ENCODE measurements around the gene KIAA2012.

KIAA2012 gene

DNA sequence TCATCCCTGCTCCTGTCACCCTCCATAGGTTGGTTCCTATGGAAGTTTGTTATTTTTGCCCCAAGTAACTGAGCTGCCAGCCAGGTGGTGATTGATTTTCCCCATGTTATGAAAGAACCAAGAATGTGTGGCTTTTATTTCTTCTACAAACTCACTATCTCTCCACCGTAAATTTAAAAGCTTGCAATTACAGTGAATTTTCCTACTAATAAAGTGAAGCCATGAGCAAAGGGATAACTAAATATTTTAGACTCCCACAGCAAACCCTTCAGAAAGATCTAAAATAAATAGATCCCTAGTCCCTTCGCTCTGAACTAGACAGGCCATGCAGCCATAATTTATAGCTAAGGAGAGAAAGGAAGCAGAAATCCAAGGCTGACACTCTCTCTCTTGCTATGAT lies 6.2 kb upstream of the KIAA2012 start:
- Histone ChIP-seq H3K27ac (ENCODE audit: extremely low read depth, low read depth, low read length) (no peak overlapping the region), H3K9me3 (ENCODE audit: control insufficient read depth, insufficient read depth, low read depth, low read length) (no peaks in the 10 kb centered on the region), H3K4me3 (ENCODE audit: low read depth, low read length) (no peak overlapping the region), H3K4me1 (ENCODE audit: control insufficient read depth, insufficient read depth, low read length) (no peaks in the 10 kb centered on the region), H3K36me3 (ENCODE audit: control insufficient read depth in 2 of 2, insufficient read depth in 1 of 2, low read length in 2 of 2) (no peaks in the 10 kb centered on the region)
- POLR2A ChIA-PET = interaction anchor here (0.6 kb wide), 1 partner anchor 175 kb away, joined by 3 read pairs; no protein-coding TSS in a partner anchor
- TF ChIP-seq ZNF266 (tag by site-specific recombination; IDR thresholded peaks at IDR 0.05; ENCODE audit: low read depth) (no peak), ZNF398 (tag by site-specific recombination; IDR thresholded peaks at IDR 0.05) (no peak)
- TF ChIP-seq, protein P1, sequence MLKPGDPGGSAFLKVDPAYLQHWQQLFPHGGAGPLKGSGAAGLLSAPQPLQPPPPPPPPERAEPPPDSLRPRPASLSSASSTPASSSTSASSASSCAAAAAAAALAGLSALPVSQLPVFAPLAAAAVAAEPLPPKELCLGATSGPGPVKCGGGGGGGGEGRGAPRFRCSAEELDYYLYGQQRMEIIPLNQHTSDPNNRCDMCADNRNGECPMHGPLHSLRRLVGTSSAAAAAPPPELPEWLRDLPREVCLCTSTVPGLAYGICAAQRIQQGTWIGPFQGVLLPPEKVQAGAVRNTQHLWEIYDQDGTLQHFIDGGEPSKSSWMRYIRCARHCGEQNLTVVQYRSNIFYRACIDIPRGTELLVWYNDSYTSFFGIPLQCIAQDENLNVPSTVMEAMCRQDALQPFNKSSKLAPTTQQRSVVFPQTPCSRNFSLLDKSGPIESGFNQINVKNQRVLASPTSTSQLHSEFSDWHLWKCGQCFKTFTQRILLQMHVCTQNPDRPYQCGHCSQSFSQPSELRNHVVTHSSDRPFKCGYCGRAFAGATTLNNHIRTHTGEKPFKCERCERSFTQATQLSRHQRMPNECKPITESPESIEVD (tag by site-specific recombination; IDR thresholded peaks at IDR 0.05) = peak; percentile 24; the same call in 1 of the 2 replicates
- CTCF ChIA-PET = no interaction called here

DNA sequence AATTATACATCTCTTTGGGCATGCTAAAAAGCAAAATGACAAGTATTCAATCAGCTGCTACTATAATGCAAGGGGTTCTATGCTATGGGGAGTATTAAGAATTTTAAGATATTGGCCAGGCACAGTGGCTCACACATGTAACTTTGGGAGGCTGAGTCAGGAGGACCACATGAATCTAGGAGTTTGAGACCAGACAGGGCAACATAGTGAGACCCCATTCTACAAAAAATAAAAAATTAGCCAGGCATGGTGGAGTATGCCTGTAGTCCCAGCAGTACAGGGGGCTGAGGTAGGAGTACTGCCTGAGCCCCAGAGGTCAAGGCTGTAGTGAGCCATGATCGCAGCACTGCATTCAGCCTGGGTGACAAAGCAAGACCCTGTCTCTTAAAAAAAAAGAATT lies 5.5 kb upstream of the KIAA2012 start:
- Histone ChIP-seq H3K27ac (ENCODE audit: extremely low read depth, low read depth, low read length) (no peak overlapping the region), H3K36me3 (ENCODE audit: control insufficient read depth in 2 of 2, insufficient read depth in 1 of 2, low read length in 2 of 2) (no peaks in the 10 kb centered on the region), H3K4me3 (ENCODE audit: low read depth, low read length) (no peak overlapping the region), H3K4me1 (ENCODE audit: control insufficient read depth, insufficient read depth, low read length) (no peaks in the 10 kb centered on the region), H3K9me3 (ENCODE audit: control insufficient read depth, insufficient read depth, low read depth, low read length) (no peaks in the 10 kb centered on the region)
- TF ChIP-seq ZNF121 (tag by site-specific recombination; IDR thresholded peaks at IDR 0.05) (peak; percentile 89), ZNF792 (tag by site-specific recombination; IDR thresholded peaks at IDR 0.05) (no peak)
- CTCF ChIA-PET = interaction anchor here (0.8 kb wide), 1 partner anchor 207 kb away, joined by 3 read pairs; no protein-coding TSS in a partner anchor
- POLR2A ChIA-PET = interaction anchor here (0.6 kb wide), 1 partner anchor 174 kb away, joined by 3 read pairs; no protein-coding TSS in a partner anchor

- Histone ChIP-seq H3K36me3 (ENCODE audit: control insufficient read depth in 2 of 2, insufficient read depth in 1 of 2, low read length in 2 of 2) (no peaks in the 10 kb centered on the region), H3K4me1 (ENCODE audit: control insufficient read depth, insufficient read depth, low read length) (no peaks in the 10 kb centered on the region), H3K4me3 (ENCODE audit: low read depth, low read length) (no peak overlapping the region), H3K27ac (ENCODE audit: extremely low read depth, low read depth, low read length) (no peak overlapping the region), H3K9me3 (ENCODE audit: control insufficient read depth, insufficient read depth, low read depth, low read length) (no peaks in the 10 kb centered on the region)
- ChIA-PET CTCF (interaction anchor here (0.7 to 0.9 kb wide), 2 partner anchors 102 to 117 kb away, joined by 4 to 5 read pairs; no protein-coding TSS in a partner anchor), POLR2A (no interaction called here)
- TF ChIP-seq ZNF561 (tag by site-specific recombination; IDR thresholded peaks at IDR 0.05; ENCODE audit: borderline replicate concordance) (no peak), KLF1 (tag by site-specific recombination; IDR thresholded peaks at IDR 0.05) (peak; percentile 93)
Measured at GRCh38 chr2:202069170-202070067, 3.6 kb upstream of the KIAA2012 start.

- ChIA-PET CTCF (interaction anchor here (1.6 kb wide), 1 partner anchor 9 kb away, joined by 4 read pairs; no protein-coding TSS in a partner anchor), POLR2A (no interaction called here)
- H3K9me3 ChIP-seq (ENCODE audit: control insufficient read depth, insufficient read depth, low read depth, low read length) = no peaks in the 10 kb centered on the region
- H3K36me3 ChIP-seq (ENCODE audit: control insufficient read depth in 2 of 2, insufficient read depth in 1 of 2, low read length in 2 of 2) = no peaks in the 10 kb centered on the region
- no peak overlapping the region for H3K27ac ChIP-seq (ENCODE audit: extremely low read depth, low read depth, low read length)
- no peaks in the 10 kb centered on the region for H3K4me1 ChIP-seq (ENCODE audit: control insufficient read depth, insufficient read depth, low read length)
- no peak overlapping the region for H3K4me3 ChIP-seq (ENCODE audit: low read depth, low read length)
- TF ChIP-seq, protein P2, sequence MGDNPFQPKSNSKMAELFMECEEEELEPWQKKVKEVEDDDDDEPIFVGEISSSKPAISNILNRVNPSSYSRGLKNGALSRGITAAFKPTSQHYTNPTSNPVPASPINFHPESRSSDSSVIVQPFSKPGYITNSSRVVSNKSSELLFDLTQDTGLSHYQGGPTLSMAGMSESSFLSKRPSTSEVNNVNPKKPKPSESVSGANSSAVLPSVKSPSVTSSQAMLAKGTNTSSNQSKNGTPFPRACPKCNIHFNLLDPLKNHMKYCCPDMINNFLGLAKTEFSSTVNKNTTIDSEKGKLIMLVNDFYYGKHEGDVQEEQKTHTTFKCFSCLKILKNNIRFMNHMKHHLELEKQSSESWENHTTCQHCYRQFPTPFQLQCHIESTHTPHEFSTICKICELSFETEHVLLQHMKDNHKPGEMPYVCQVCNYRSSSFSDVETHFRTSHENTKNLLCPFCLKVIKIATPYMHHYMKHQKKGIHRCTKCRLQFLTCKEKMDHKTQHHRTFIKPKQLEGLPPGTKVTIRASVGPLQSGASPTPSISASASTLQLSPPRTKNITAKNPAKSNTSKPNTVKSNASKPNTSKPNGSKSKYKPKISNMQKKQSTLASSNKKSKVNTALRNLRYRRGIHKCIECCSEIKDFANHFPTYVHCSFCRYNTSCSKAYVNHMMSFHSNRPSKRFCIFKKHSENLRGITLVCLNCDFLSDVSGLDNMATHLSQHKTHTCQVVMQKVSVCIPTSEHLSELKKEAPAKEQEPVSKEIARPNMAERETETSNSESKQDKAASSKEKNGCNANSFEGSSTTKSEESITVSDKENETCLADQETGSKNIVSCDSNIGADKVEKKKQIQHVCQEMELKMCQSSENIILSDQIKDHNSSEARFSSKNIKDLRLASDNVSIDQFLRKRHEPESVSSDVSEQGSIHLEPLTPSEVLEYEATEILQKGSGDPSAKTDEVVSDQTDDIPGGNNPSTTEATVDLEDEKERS (tag by site-specific recombination; IDR thresholded peaks at IDR 0.05) = no peak
- TF ChIP-seq HOXD13 (CRISPR knock-in tag; IDR thresholded peaks at IDR 0.05; ENCODE audit: borderline replicate concordance) = no peak
- TF ChIP-seq ZNF623 (tag by site-specific recombination; IDR thresholded peaks at IDR 0.05) = no peak
- TF ChIP-seq ZNF175 (tag by site-specific recombination; IDR thresholded peaks at IDR 0.05) = no peak
- no peak for TF ChIP-seq ZNF292 (tag by site-specific recombination; IDR thresholded peaks at IDR 0.05; ENCODE audit: borderline replicate concordance, low read depth)
- no peak for TF ChIP-seq ZNF560 (tag by site-specific recombination; IDR thresholded peaks at IDR 0.05; ENCODE audit: borderline replicate concordance)
- TF ChIP-seq ZNF433 (tag by site-specific recombination; IDR thresholded peaks at IDR 0.05; ENCODE audit: low read depth) = no peak
- no peak for TF ChIP-seq SP2 (tag by site-specific recombination; IDR thresholded peaks at IDR 0.05)
- TF ChIP-seq ZNF354C (tag by site-specific recombination; IDR thresholded peaks at IDR 0.05; ENCODE audit: borderline replicate concordance, low read depth) = no peak
- no peak for TF ChIP-seq ZNF544 (tag by site-specific recombination; IDR thresholded peaks at IDR 0.05)
- TF ChIP-seq ZNF157 (tag by site-specific recombination; IDR thresholded peaks at IDR 0.05) = no peak
- TF ChIP-seq, protein P3, sequence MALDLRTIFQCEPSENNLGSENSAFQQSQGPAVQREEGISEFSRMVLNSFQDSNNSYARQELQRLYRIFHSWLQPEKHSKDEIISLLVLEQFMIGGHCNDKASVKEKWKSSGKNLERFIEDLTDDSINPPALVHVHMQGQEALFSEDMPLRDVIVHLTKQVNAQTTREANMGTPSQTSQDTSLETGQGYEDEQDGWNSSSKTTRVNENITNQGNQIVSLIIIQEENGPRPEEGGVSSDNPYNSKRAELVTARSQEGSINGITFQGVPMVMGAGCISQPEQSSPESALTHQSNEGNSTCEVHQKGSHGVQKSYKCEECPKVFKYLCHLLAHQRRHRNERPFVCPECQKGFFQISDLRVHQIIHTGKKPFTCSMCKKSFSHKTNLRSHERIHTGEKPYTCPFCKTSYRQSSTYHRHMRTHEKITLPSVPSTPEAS (tag by site-specific recombination; IDR thresholded peaks at IDR 0.05) = no peak
Measured at GRCh38 chr2:202071107-202071506, 1.9 kb upstream of the KIAA2012 start.
